Stimulated activated CD8-positive, alpha-beta memory T cell treated with anti-CD3 and anti-CD28 coated beads, Interleukin-7, amount 100 ng/mL, for 1 hour (primary cell): ENCODE results near the gene LCAT.

Source experiments
- DNase-seq, 2 donors: peaks; one replicate each; pipeline ENCODE4 v3.0.0-alpha.2; 2020; ENCODE audit warnings: low read depth in 2 of 2

LCAT gene

DNA sequence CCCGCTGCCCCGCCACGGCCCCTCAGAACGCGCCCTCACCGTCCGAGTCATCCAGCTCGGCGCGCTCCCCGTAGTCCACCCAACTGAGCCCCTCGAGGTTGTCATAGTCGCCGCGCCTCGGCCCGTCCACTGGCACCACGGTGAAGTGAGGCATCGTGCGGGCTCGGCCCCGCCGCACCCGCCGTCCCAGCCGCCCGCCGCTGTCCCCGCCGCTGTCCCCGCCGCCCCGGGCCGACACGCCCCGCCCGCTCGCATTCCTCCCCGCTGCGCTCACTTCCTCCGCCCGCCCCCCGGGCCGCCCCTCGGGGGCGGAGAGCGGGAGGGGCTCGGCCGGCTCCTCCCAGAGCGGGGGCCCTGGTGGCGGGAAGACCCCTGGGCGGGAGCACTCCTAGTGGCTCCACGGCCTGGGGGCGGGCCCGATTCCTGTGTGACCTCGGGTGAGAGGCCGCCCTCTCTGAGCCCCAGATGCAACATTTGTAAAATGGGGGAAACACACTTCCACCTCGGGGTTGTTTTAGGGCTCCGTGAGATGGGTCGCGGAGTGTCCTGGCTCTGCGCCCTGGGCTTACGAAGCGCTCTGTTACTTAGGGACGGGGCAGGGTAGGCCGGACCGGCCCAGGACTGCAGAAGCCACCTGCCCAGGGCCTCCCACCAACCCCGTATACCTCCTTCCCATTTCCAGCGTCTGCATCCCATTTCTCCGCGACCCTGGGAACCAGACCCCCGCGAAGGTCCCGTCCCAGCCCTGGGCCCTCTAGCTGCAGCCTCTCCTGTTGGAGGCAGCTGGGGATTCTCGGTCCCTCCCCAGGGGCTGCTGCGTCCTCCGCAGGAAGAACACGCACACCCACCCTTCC is 24.7 kb upstream of the LCAT start, which contains the start of gene SLC12A4:
SLC12A4 (minus strand) TSS at position 238 of the 854 bp plus-strand sequence; CDS start at position 154, 84 bp downstream.
- DNase-seq = peak; percentile 63 to 66

DNA sequence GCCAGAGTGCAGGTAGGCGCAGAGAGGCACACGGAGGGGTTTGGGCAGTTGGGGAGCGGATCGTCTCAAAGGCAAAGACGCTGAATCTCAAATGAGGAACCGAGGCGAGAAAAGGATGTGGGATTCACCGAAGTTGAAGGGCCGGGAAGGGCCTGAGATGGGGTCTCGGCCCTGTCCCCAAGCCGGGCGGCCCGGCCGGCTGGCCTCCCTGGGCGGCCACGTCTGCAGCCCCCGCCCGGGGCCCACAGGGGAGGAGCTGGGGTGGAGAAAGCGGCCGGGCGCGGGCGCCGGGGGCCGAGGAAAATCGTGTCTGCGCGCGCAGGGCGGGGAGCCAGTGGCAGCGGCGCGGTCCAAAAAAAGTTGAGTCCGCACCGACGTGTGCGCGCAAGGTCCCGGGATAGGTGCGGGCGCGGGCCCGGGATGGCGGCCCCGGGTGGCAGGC is 24.1 kb upstream of the LCAT start:
- no peak for DNase-seq

DNA sequence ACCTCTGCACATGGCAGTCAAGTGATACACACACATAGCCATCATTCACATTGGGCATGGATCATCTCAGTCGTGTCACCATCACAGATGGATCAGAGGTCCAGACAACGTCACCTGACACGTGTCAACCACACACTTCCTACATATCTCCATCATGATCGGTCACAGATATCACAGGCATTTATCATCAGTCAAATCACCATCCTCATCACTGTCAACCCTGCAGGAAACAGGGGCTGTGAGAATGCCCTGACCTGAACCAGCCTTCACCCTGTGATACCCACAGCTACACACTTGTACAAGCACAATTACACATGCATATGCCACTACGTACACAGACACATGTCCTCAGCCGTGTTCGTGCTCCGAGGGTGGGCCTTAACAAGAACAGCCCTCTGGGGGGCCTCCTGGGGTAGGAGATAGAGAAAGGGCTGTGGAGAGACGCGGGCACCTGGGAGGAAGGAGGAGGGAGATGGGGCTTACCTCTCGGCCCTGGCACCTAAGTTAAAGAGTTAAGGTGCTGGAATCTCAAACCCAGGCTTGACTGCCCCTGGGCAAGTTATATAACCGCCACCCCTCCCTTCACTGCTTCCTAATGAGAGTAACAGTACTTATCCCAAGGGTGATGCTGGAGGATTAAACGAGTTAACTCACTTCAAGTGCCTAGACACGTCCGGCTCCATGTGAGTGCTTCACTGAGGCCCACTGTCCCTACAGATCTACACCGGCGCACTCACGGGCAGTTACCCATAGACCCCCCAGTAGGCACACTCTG is 23.4 kb upstream of the LCAT start:
- DNase-seq = no peak

DNA sequence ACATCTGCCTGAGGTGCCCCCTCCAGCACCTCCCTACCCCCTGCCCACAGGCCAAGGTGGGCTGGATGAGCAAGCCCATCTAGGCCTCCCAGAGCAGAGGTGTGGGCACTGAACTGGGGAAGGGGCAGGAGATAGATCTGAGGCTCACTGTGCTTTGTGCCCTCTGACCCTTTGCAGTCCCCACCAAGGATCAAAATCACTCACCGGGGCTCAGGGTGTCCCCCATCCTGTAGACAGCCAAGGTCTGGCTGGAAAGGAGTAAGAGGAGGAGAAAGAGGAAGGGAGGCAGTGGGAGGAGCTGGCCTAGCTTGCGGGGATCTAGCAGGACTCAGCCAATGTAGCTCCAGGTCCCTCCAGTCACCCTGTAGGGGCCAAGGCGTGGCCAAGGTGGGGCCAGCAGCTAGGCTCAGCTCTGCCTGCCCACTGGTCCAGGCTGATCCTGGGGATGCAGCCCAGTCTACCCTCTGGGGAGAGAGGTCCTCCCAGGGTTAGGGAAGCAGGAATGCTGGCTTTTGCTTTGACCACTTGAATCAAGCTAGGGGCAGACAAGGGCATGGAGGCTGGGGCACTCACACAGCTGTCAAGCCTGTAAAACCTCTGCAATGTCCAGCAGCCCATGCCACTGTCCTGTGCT is 22.7 kb upstream of the LCAT start:
- no peak for DNase-seq

DNA sequence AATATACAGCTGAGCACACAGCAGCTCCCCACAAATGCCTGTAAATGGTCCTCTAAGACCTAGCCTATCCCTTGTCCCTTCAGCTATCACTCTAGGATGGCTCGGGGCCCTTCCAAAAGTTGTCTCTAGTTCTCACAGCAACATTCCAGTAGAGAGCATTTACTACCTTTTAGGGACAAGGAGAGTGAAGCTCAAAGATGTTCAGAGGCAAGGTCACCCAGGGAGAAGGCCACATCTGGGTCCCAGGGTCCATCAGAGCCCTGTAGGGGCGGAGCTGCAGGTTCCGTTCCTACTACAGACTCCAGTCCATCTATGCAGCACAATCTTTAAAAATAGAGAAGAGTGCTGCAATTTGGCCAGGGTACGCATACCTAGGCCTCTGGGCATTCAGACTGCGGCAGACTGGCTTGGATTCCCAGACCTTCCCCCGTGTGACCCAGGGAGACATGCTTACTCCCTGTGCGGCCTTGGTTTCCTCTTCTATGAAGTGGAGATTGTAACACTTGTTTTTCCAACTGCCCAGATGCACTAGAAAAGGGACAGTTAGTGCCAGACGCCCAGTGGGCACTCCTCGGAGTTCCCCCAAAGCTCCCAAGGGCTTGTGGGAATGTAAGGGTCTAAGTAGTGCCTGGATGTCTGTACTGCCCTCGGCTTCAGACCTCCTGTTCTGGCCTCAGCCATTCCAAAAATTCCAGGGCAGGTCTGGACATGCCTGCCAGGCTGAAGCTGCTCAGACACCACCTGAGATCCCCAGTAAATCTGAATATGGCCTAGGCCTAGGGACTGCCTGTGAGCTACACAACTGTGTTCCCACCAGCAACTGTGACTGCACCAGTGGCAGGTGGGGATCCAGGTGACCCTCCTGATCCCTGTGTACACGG is 22.0 kb upstream of the LCAT start:
- no peak for DNase-seq

DNA sequence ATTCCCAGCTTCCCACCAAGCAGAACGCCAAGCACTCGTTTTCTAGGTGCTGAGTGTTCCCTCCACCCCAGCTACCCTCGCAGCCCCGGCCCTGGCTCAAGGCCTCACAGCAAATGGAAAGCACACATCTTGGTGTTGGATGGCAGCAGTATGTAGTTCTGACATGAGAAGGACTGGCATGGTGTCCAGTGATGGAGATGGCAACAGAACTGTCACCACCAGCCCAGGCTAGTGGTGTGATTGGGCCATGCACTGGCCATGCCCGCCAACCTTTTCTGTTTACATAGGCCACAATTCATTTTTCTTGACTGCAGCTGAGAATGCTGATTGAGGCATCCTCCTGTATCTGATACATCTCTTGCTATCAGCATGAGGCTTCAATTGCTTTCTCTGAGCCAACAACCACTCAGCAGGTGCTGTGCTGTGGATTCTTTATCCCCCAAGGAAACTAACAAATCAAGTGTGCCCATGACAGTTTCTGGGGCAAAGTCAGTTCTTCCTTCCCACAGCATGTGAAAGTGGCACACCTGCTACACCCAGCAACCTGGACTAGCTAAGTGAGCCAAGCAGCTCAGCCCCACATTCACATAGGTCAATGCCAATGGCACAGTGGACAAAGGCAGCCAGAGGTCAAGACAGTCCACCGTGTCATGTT is 20.7 kb upstream of the LCAT start:
- DNase-seq = no peak

DNA sequence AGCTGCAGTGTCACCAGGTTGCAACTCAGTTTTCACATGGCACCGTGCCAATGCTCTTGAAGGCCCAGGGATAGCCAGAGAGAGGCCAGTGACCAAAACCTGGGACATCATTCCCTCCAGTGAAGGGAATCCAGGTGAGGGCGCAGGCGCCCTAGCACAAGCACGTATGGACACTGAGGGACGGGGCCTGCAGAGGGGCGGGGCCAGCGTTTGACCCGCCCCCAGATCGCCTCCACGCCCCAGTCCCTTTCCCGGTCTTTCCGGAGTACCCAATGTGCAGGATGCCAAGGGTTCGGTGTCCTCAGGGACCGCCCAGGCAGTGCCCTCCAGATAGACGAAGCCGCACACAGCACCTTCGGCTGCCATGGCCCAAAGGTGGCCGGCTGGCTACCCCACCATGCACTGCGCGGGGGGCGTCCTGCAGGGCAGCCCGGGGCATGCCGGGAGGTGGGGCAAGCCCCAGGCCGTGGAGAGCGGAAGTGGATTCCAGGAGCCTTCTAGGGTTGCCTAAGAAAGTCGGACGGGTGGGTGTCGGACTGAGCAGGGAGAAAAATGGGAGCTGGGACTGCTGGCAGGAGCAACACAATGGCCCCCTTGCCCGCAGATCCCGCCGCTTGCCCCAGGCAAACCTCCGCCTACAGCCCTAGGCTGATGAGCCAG is 19.9 kb upstream of the LCAT start:
- no peak for DNase-seq

DNA sequence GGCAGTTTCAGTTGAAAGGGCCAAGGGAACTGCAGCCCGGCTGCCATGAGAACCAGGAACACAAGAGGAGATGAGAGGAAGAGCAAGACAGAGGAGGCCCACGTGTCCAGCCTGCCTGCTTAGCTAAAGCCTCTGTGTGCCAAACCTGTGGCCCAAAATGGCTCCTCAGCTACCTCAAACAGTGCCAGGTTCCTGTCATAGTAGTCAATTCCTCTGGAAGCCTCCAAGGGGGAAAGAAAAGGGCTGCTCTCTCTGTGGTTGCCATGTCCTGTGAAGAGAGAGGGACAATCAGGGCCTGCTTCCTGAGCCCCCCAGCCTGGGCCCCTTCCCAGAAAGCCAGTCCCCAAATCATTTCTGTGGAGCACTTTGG is 19.4 kb upstream of the LCAT start:
- no peak for DNase-seq

DNA sequence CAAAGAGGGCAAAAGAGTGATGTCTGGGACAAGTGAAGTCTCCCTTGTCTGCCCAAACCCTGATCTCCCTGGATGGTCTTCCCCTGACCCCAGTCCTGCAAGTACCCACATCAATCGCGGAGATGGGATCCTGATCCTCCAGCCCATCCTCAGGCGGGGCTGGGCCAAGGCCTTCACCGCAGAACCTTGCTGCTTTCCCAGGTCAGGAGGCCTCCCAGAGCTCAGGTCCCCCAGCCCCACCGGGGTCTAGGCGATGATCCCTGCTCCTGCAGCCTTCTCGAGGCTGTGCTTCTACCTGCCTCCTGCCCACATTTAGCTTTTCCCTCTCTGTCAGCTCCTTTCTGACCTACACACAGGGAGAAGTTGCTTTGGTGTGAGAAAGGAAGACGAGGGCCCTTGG is 18.2 kb upstream of the LCAT start:
- no peak for DNase-seq

DNA sequence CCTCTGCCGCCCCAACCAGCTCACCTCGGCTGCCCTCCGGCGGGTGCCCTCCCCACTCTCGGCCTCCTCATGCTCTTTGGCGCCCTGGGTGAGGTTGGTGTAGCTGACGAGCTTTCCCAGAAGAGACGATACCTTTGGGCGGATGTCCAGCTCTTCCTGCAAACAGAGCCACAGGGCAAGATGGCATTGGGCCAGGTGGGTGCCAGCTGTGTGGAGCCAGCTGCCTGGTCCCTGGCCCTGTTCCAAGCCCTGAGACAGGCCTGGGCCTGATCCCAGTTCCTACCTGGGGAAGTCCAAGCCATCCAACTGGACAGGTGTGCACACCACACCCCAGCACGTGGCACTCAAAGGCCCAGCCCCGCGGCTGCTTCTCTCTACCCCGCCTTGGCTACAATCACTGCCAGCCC is 17.6 kb upstream of the LCAT start:
- no peak for DNase-seq

DNA sequence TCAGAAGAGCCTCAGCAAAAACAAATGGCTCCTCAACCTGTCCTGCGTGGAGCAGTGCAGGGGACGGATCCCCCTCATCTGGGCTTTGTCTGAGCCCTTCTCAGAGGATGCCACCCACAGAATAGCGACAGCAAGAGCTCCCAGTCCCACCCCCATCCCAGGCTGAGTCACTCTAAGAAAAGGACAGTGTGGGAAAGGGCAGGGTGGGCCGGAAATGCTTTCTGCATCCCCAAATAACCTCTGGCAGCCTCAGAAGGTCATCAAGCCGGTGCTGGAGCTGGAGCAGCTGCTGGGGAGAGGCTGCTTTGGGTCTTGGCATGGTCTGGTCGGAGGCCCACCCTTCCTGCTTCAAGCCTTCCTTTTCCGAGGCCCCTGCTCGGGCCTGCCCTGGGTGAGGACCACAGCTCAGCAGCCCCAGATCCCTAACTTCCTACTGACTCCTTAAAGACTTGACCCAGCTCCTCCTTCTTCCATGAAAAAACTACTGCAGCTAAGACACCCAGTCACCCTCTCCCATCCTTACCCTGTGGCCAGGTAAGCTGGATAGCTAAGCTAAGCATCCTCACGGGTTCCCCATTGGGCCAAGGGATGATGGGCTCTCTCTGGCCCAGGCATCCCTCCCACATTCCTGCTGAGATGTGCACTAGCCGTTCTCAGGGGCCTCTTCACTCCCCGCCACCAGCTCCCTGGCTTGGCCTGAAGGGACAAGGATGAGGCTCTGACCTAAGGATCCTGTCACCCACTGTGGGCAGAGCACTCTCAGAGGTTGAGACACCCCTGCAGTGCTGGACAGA is 15.8 kb upstream of the LCAT start:
- no peak for DNase-seq

DNA sequence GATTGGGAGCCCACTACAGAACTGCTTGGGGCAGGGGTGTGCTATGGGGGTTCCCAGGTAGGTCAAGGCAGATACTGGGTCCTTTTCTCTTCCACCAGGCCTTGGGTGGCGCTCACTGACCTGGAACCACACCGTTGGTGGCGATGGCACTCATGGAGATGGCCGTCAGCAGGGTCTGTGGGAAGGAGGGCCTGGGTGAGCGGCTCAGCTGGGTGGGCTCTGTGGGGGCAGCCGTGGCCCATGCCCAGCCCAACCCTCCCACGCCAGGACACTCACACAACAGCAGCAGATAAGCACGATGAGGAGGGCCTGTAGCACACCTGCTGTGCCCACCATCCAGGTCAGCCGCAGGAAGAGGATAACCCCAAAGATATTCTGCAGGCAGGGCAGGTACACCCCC is 13.7 kb upstream of the LCAT start:
- no peak for DNase-seq

DNA sequence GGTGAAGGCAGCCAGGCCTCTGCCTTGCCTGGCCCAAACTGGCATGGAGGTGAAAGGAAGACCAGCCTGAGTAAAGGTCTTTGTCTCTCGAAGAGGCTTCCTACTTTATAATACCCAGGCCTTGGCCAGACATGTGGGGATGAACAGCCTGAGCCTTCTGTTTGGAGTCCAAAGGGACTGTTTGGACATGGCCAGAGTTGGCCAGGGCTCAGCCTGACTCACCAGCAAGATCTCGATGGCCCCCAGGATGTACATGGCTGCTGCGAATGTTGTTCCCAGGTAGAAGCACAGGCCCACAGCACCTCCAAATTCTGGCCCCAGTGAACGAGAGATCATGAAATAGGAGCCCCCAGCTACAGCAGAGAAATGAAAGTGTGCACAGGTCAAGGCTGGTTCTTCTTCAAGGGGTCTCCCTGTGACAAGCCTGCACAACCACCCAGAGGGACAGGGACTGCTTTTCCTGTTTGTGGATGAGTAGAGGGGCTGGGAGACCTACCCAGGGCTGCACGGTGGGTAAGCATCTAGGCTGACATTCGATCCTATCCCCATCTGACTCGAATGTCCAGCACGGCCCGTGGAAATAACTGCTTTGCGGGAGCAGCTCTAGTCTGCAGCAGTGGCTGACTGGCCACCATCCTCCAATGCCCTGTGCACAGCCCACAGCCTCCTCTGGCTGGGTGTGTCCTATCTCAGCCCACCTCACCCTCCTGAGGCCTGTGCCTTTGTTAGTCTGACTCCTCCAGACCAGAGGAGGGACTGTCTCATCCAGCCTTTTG is 10.7 kb upstream of the LCAT start:
- DNase-seq = no peak

DNA sequence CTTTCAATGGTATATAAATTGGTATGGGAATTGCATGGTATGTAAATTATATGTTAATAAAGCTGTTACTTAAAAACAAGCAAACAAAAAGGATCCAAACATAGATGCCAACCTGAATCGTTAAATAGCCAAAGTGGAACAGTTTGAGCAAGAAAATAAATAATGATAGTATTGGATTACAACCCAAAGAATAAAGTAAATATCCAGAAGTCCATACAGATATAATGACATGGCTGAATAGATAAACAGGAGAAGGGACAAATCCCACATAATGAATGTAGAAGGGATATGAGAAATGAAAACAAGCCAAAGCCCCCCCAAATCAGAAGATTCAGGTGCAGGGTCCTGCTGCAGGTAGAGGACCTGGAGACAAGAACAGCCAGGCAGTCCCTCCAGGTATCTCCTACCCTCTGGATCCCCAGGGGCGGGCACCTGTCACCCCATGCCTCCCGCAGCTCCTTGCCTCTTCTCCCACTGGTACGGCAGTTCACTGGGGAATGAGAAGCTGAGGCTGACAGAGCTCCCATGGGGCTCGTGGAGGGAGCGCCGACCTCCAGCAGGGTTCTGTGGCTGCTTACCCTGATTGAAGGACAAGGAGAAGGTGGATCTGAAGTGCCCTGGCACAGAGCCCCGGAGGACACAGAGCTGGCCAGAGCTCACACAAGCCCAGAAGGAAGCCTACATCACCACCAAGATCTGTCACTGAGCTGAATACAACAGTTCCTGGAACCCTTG is 9.9 kb upstream of the LCAT start:
- no peak for DNase-seq

DNA sequence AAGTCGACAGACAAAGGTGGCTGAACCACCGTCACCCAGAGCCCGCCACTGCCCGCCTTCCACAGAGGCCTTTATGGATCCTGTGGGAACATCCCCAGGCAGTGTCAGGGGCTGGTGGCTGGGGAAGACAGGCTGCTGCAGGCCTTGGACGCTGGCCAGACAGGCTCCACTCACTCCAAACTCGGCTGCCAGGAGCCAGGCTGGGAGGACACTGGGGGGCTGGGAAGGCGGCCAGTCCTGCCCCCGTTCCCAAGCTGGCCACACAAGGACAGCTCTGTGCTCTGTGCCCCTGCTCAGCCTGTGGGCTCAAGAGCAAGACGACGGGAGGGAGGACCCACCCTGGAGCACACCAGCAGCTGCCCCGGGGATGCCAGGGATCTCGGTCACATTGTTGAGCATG is 7.6 kb upstream of the LCAT start:
- DNase-seq = no peak

DNA sequence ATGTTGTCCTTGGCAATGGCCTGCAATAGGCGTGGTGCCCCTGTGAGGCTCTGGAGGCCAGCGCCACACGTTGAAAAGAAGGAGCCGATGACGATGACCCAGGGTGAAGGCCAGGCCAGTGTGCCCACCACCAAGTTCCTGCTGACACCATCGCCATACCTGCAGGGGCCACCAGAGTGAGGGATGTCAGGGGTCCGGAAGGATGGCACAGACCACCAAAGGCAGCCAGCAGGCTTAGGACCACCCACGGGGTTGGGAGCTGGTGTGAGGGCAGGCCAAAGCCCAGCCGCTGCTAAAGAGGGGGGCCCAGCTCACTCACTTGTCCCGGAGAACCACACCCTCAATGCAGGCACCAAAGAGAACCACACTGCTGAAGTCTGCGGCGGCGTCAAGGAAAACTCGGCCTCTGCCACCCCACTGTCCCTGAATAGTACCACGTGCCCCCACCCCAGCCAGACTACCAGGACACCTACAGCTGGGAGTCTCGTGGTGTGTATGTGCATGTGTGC is 6.5 kb upstream of the LCAT start:
- no peak for DNase-seq

DNA sequence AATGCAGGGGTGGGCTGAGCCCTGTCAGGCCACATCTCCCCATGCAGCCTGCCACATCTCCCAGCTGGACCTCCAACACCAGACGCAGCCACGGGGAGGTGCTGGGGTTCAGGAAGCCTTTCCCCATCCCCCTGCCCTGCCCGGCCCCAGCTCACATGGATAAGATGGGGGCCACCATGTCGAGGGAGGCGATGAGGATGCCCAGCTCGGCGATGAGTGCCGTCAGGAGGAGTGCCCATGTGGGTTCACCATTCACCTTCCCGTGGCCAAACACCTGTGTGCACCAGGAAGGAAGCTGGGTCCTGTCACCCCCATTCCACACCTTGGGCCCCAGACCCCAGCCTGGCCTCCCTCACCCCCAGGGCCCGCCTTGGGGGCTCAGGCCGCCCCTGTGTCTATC is 5.7 kb upstream of the LCAT start:
- no peak for DNase-seq

DNA sequence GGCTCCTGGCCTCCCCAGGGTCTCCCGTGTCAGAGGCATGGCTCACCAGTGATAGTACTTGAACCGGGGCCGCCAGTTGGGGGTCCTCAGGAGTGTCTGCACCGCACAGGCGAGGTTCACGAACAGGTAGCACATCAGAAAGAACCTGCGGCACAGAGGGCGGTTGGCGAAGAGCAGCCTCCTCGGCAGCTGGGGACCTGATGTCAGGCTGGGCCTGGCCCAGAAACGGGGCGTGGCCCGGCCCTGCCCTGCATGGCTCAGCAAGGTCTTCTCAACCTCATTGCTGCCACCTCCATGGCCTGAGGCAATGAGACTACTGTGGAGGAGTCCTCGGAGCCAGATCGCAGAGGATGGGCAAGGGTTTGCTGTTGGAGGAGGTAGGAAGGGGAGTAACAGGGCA is 4.1 kb upstream of the LCAT start:
- no peak for DNase-seq
